DLD1 (cell line): ENCODE data around the gene FCN3.

ENCODE experiments used
- in situ Hi-C: cut with HindIII; loops from 2 replicates; pipeline ENCODE4 v1.10.0; 2017; ENCODE audit warnings: low sequenced_read_pairs

FCN3 gene

DNA sequence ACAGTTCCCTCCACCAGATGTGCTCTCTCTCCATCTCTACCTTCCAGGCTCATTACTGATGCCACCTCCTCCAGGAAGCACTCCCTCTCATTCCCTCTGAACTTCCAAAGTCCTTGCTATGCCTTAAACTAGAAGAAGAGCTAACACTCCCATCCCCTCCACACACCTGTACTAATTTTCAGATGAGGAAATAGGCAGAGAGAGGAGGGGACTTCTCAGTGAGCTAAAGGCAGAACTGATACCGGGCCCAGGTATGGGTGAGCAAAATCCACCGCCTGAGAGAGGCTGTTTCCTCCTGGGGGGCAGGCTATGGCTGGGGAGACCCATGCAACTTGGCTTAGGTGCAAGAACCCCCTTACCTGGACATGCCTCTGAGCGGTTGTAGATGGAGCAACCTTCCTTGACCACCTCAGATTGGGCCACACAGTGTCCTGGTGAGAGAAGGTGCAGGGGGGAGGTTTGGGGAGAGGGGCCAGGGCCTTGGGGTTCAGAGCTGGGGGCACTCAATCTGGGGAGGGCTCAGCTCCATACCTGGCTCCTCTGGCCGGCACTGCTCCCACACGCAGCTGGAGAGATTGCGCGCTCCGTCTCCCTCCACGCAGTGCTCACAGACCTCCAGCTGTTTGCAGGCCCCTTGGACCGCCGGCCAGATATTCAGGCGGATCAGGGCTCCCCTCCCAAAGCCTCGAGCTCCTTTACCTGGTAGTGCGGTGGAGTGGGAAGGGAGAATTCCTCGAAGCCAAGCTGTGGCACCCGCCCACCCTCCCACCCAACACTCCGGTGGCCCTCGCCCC, 7.5 kb upstream of the FCN3 start:
- in situ Hi-C loops = no loop called here

DNA sequence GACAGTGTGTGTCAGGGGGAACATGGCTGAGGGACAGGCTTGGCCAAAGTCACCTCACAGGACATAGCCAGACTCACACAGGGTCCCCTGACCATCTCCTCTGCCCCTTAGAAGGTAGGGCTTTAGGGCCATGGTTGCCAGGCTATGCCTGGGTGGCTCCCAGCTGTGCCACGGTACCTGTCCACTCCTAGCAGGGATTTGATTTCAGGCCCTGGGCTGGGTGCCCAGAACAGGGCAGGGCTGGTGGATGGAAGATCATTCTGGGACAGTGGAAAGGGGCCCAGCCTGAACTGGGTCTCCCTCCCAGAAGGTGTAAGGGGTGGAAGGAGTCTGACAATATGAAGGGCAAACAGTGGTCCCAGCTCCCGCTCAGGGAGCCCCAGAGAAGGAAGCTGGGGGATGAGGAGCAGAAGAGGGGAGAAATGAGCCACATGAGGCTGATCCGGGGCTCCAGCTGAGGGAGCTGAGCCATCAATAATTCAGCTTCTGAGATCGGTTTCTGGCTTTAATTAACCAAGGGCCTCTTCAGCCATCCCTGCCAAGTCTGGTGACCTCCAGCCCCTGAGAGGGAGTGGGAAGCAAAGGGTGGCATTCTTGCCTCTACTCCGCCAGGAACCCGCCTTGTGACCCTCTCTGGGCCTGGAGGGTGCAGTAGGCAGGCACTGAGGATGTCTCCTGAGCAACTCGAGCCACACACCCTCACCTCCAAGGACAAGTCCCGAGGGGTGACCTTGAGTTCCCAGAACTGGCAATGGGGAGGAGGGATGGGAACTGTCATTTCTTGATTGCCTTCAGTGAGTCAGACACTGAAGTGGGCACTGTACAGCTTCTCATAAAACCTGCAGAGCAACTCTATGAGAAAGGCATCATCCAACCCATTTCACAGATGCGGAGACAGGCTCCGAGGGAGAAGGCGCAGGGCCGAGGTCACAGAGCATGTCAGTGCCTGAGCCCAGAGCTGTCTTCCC, 6.4 kb upstream of the FCN3 start:
- in situ Hi-C loops = no loop called here

DNA sequence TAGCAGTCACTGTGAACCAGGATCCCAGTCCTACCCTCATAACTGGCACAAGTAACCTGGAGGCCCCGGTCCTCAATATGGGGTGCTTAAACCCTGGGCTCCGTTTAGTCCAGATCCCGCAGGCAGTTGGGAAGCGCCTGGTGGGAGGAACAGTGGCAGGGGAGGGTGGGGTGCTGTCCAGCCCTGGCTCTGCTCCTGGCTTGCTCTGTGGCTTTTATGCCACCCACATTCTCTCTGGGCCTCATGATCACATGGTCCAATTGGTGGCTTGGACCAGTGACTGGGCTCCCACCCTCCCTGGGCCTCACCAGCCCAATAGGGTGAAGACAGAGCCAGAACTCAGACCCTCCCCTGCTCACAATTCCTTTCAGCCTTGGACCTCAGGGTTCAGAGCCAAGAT, 5.6 kb upstream of the FCN3 start:
- in situ Hi-C loops = no loop called here

DNA sequence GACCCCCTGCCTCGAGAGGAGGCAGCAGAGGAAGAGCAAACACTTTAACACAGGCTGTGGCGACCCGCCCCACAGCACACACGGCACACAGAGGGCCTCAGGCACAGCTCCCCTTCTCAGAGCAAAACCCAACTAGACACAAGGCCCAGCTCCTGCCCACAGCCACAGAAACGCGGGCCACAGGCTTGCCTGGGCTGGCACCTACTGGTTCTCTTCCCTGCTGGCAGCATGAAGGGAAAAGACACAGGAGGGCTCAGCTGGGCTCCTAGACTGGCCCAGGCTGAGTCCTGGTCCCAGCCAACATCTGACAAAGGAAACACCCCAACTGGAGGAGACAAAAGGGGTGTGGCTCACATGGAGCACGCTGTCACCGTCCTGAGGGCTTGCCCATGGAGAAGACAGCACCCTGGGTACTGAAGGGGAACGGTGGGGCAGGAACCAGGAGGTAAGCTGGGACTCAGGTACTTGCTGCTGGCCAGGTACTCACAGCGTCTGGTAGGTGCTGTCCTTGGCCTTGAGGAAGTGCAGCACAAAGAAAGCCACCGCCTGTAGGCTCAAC, 5.0 kb upstream of the FCN3 start:
- in situ Hi-C loops = no loop called here

DNA sequence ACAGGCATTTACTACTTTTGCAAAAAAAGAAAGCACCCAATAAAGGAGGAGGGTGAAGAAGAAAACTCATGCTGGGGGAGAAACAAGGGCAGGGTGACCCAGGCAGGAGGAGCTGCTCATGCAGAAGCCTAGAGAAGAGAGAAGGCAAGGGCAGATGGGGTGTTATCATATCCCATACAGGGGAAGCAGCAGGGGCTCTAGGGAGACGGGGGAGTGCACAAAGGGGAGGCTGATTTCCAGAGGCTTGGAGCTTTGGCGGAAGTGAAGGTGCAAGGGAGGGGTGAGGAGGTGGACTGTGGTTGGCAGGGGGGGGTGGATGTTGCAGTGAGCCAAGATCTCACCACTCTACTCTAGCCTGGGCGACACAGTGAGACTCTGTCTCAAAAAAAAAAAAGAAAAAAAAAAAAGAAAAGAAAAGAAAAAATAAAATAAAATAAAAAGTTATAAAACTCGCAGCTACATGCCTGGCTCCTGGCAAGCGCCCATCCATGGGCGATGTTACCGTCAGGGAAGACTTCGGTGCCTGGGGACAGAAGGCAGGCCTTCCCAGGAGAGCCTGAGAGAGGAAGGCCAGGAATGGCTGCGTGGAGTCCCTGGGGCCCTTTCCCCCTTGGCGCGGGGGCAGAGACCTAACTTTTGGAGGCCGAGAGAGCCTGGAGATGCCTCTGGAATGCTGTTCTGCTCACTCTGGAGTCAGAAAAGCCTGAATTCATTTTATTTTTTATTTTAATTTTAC, 3.3 kb upstream of the FCN3 start:
- in situ Hi-C loops = no loop called here

DNA sequence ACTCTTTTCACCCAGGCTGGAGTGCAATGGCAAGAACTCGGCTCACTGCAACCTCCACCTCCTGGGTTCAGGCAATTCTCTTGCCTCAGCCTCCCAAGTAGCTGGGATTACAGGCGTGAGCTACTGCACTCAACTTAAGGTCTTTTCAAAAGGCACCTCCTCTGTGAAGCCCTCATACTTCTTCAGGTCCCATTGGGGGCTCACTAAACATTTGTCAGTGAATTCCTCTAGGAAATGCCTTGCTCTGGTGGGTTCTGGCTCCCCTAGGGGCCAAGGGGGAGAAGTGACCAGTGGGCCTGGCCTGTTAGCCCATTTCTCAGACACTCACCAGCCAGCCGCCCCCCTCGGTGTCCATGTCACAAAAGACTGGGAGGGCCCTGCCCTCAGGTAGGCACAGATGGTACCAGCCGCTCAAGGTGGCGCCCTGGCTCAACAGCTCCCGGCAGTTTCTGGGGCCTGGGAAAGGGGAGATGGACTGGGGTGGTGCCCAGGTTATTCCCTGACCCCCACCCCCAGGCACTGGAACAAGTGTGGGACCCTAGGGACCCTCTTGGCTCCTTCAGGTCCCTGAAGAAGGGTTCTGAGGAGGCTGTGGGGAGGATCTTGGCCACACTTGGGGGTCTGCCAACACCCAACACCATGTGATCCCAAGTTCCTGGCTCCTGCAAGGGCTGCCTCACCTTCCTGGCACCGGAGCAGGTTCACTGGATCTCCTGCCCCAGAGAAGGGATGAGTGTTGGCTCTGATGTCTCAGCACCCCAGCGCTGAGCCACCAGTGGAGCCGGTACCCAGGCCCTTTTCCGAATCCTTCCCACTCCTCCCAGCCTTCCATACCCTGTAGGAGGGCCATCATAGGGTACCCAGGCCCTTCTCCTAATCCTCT, 1.6 kb downstream of the FCN3 start:
- in situ Hi-C loops = no loop called here

DNA sequence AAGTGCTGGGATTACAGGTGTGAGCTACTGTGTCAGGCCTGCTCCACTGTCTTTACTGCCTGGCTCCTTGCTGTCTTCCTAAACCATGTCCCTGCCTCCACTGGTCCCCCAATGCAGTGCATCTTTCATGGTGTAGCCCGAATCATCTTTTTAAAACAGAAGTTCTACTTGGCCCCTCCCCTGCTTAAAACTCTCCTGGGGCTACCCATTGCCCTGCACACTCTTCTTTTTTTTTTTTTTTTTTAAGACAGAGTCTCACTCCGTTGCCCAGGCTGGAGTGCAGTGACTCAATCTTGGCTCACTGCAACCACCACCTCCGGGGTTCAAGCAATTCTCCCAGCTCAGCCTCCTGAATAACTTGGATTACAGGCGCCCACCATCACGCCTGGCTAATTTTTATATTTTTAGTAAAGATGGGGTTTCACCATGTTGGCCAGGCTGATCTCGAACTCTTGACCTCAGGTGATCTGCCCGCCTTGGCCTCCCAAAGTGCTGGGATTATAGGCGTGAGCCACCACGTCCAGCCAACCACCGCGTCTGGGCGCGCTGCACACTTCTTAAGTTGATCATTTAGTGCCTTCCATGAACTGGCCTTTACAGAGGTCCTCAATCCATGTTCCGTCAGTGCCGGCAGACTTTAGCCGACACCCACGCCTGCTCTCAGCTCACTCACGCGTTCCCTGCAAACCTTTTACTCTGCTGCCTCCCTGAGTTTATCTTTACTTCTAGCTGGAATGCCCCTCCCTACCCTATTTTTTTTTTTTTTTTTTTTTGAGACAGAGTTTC, 2.4 kb downstream of the FCN3 start:
- in situ Hi-C loops = no loop called here

DNA sequence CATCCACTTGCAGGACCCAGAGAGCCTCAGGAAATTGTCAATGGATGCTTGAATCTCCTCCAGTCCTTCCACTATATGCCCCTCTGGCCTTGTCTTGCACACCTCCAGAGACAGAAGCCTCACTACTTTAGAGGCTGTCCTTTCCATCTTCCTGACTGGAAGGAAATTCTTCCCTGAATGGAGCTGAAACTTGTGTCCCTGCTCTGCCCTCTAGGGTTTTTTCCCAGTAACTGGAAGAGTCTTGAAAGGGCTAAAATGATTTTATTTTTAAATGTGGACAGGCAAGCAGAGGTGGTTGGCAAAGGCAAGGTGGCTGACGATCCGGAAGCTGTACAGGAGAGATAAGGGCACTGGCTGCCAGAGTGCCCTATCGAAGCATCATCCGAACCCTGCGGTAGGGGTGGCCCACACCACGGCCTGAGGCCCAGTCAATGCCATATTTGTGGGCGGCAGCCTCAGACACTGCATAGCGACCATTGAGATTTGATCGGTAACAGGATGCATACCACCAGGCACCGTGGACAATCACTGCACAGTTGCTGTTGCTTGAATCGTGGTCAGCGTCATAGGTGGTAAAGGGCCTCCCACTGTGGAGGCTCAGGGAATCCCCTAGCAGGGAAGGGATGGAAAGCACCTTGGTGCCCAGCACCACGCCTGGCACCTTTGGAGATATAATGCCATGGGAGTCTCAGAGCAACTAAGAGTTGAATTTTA, 5.6 kb downstream of the FCN3 start:
- in situ Hi-C loops = no loop called here

DNA sequence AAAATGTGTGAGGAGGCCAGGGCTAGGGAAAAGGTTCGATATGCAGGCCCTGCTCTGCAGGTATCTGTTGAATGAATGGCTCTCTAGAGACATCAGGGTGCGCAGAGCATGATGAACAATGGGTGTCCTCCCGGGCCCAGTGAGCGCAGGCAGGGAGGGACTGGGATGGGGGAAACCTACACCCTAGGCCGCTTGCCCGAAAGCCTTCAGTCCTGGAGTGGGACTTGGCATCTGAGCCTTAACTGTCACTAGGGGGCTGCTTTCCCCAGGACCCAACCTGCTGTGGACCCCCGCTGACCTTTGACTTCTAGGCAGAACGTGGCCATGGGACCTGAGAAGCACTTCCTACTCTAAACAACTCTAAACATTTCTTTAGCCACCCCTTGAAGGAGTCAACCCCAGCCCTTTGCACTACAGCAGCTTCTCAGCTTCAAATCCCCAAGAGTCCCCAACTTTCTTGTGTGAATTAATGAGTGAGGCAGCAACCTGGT, 7.4 kb downstream of the FCN3 start:
- in situ Hi-C loops = no loop called here

DNA sequence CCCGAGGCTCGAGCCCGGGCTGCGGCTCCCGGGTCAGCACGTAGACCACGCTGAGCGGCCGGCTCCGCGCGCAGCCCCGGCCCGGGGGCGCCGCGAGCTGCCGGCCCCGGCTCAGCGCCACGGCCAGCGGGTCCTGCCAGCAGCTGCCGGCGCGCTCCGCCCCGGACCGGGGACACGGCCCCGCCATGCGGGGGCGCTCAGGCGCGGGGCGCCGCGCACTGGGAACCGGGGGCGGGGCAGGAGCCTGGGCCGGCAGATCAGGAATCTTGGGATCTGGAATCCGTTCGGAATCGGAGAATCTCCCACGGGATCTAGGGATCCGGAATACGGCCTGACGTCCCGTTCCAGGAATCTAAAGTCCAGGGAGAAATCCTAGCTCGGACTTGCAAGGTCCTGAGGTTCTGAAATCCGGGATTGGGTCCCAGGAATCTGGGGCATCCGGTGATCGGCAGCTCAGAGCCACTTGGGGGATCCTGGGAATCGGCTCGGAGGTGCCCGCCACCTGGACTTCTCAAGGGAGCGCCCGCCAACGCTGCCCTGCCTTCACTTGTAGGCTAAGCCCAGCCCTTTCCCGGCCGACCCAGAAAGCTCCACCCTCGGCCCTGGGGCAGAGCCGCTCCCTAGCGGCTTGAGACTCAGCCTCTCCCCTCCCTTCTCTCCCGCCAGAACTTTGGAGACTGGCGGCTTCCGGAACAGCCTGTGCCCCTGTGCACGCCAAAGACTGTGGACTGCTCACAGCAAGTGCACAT, 8.0 kb downstream of the FCN3 start, which contains the start of gene MAP3K6:
Gene MAP3K6 (minus strand): TSS at position 551 of the 749 bp plus-strand sequence. CDS start 364 bp downstream, at position 187.
- in situ Hi-C loops = no loop called here

DNA sequence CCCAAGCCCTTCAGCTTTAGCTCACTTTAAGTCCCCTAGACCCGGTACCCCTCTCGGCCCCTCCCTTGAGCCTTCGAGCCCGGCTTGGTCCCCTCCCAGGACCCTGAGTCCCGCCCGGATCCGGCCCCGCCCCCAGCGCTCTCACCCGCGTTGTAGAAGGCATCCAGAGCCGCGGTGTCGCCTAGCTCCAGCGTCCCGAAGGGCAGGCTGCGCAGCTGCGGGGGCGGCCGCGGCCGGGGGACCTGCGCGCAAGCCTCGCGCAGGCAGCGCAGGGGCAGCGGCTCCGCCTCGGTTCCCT, 8.6 kb downstream of the FCN3 start:
- in situ Hi-C loops = no loop called here

DNA sequence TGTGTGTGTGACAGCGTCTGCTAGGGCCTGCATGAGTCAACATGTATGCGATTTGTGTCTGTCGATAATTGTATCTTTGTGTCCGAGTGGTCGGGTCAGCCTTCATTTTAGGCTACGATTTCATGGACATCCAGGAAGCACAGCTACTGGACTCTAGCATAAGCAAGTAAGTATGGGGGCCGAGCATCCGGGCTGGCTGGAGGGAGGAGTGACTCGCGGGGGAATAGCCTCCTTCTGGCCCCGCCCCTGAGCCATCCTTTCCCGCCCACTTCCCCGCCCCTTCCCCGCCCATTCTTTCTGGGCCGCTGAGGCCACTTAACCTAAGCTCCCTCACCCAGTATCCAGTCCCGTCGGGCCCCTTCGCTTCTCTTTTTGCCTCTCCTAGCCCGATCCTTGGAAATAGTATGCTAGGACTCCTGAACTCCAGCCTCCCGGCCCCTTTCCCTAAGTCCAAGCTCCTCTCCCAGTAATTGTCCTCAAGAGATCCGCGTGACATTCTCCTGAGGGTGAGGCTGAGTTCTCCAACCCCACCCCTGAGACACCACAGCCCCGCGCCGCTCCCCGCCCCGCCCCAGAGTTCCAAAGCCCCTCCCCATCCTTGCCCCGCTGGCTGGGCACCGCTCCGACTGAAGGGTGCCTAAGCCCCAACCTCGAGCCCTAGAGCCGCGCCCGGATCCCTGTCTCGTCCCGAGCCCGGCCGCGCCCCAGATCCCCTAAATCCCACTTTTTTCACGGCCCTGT, 9.1 kb downstream of the FCN3 start:
- in situ Hi-C loops = no loop called here

DNA sequence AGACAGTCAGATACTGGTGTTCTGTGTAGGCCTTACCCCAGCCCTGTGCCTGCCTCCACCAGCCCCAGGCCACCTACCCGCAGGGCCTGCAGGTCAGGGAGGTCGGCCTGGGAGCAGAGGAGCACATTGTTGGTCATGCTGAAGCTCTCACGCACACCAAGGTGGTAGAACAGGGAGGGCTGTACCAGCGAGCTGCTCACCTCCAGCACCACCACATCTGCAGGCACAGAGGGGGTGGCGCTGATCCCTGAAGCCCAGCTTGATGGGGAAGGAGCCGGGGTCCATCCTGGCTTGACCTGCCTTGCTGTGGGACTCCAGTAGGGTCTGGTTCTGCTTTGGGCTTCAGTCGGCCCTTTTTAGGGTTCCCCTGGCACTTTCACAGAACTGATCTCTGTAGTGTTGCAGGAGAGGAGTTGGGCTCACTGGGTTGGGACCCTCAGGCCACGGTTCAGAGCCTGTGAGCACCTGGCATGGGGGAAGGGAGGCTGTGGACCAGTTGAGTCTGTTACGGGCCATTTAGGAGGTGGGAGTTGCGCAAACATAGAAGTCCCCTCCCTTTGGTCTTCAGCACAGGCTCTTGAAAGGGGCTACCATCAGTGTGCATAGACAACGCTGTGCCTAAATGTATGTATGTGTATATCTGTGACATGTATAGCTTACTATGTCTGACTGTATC, 9.8 kb downstream of the FCN3 start:
- in situ Hi-C loops = no loop called here

DNA sequence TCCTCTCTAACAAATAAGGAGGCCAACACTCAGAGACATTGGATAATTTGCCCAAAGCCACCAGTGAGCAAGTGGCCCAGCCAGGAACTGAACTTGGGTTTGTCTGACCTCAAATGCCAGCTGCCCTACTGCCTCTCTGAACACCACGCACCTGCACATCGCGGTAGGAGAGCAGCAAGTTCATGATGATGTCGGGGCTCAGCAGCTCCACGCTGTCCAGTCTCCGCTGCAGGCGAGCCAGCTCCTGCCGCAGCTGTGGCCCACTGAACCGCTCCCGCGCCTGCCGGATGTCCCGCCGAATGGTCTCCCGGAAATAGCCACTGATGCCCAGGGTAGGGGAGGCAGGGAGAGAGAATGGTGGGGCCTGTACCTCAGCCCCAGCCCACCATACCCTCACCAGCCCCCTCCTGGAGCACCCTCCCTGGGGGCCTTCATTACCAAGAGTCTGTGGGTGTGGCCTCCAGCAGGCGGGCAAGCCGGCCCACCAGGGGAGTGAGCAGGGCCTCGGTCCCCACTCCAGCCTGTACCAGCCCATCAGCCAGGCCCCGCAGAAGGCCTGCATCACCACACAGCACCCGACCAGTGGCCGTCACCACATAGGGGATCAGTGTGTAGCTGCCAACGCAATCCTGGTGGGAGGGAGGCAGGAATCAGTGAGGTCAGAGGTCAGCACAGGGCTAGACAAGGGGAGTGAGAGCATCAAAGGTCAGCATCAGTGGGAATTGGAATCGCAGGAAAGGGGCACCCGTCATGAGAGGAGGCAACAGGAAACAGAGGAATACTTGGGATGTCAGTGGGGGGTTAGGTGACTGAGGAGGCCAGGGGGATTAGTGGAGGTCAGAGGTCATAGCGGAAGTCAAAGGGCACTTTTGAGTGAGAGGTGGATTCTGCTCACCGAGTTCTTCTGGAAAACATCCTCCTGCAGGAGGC, 10.6 kb downstream of the FCN3 start:
- in situ Hi-C loops = no loop called here

DNA sequence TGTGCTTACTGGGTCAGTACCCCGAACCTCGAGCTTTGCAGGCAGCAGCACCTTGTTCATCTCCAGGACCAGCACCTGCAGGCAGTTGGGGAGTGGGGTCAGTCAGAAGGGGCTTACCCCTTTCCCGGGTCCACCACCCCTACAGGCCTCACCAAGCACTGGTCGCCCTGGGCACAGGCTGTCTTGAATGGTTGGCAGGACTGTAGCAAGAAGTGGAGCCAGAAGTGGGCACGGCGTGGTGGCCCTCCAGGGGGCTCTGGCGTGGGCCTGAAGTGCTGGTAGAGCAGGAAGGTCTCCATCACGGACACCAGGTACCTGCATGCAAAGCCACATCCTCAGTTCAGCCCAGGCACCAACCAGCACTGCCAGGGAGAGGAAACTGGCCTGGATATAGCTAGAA, 13.1 kb downstream of the FCN3 start:
- in situ Hi-C loops = no loop called here

DNA sequence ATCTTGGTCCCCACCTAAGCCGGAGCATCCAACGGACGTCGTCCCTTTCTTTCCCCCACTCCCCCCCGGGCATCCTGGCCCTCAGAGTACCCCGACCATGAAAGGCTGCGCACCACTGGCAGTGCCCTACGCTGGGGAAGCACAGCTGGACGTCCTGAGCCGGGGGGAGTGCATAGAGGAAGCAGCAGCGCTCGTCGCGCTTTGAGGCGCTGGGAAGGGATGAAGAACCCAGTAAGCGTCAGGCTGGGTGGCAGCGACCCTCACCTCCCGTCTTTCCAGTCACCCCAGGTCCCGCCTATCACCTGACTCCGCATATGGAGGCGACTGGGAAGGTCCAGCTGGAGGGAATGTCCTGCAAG, 13.6 kb downstream of the FCN3 start:
- in situ Hi-C loops = no loop called here
